ENCODE measurements around the gene GMCL1. TPM values are rescaled to one million over a fixed set of nuclear protein-coding genes. Genes with fewer than 3 reads are reported as not detected.
A peak's percentile ranks its signal among the peaks of the same experiment; 100 is the strongest.

GMCL1 gene
- total and polyA plus RNA-seq, 2 of the 13 experiments (the other 11 are each of a cell fraction or from before 2014, with no cell fraction given) = 18.7 to 24.0 TPM

DNA sequence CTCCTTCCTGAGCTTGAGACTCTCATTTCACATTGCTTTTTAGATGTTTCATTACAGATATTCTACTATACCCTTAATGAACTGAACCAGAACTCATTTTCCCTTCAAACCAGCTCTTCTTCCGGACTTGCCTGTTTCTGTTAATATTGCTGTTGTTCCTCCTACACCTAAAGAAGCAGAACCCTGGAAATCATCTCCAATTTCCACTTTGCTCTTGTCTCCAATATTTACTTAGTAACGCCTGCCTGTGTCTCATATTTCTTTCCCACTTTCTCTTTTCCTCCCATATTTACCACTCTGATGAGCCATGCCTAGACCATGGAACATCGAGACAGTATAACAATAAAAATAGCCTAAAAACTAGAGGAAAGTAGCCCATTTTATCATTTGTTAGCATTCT lies 17.9 kb upstream of the GMCL1 start (continued):
- TF ChIP-seq, protein P1, sequence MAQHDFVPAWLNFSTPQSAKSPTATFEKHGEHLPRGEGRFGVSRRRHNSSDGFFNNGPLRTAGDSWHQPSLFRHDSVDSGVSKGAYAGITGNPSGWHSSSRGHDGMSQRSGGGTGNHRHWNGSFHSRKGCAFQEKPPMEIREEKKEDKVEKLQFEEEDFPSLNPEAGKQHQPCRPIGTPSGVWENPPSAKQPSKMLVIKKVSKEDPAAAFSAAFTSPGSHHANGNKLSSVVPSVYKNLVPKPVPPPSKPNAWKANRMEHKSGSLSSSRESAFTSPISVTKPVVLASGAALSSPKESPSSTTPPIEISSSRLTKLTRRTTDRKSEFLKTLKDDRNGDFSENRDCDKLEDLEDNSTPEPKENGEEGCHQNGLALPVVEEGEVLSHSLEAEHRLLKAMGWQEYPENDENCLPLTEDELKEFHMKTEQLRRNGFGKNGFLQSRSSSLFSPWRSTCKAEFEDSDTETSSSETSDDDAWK (CRISPR knock-in tag; IDR thresholded peaks at IDR 0.05) = no peak
- TF ChIP-seq ZNF777 (CRISPR knock-in tag; IDR thresholded peaks at IDR 0.05) = no peak
- no peak for TF ChIP-seq TCF7 (IDR thresholded peaks at IDR 0.05; ENCODE audit: low read depth)
- TF ChIP-seq HNF1B (CRISPR knock-in tag; IDR thresholded peaks at IDR 0.05) = no peak
- no peak for TF ChIP-seq KMT2A (CRISPR knock-in tag; IDR thresholded peaks at IDR 0.05)

- Histone ChIP-seq H4K20me1 (ENCODE audit: insufficient read depth, low read length) (no peaks in the 10 kb centered on the region), H2AFZ (ENCODE audit: low read length) (no peak overlapping the region), H3K36me3 (replicated peaks in 1 of 2; ENCODE audit: control insufficient read depth in 1 of 2, insufficient read depth in 2 of 2, low read length in 2 of 2) (peaks cover 26 to 78% of the 10 kb centered on the region in 2 experiments), H3K27me3 (ENCODE audit: control insufficient read depth in 1 of 2, insufficient read depth in 2 of 2, low read length in 2 of 2) (no peaks in the 10 kb centered on the region), H3K9me3 (ENCODE audit: low read length) (no peaks in the 10 kb centered on the region), H3K79me2 (ENCODE audit: insufficient read depth, low read length) (no peaks in the 10 kb centered on the region), H3K4me2 (ENCODE audit: low read depth, low read length) (no peak overlapping the region), H3K4me1 (ENCODE audit: insufficient read depth, low read length) (peaks cover 14% of the 10 kb centered on the region), H3K27ac (ENCODE audit: extremely low read length, insufficient read depth, low read length) (peak overlapping the region; percentile 0), H3K4me3 (replicated peaks in 1 of 3; ENCODE audit: insufficient read depth in 1 of 3, low read depth in 2 of 3, low read length in 3 of 3) (no peak overlapping the region), H3K9ac (ENCODE audit: insufficient read depth, low read depth, low read length) (no peak overlapping the region)
- in situ Hi-C loops (cut with HindIII; ENCODE audit: extremely low pct_ligation_motif_present, low pct_unique_long_range_greater_than_20kb) = loop anchor here (5.0 to 10.0 kb wide), 2 partner anchors 93 to 251 kb away; no protein-coding TSS in a partner anchor
- DNase-seq (ENCODE audit: low spot score) (no peak), ATAC-seq (no peak), FAIRE-seq (no peak)
- intact Hi-C loops (cut with micrococcal nuclease; ENCODE audit: unreplicated experiment) = loop anchor here (5.0 kb wide), 1 partner anchor 33 kb away; no protein-coding TSS in a partner anchor
- ChIA-PET POLR2A (interaction anchor here (0.7 to 3.2 kb wide), 2 partner anchors 74 to 91 kb away, joined by 3 to 31 read pairs; partner anchors contain the start of gene ANXA4), CTCF (ENCODE audit: low intra/inter-chr PET ratio, low total read pairs) (interaction anchor here (5.2 kb wide), 1 partner anchor 91 kb away, joined by 105 read pairs; no protein-coding TSS in a partner anchor)
- WGBS (ENCODE audit: low lambda C conversion rate) = 63% methylated on average over 1 of the region's 1 CpG
- BruUV-seq (replicated peaks) = no TSS peak
- TF ChIP-seq CCAR2 (optimal IDR thresholded peaks at IDR 0.05; ENCODE audit: low read depth, low read length) (no peak), PRDM10 (CRISPR knock-in tag; IDR thresholded peaks at IDR 0.05; ENCODE audit: low read depth) (no peak), PRPF4 (IDR thresholded peaks at IDR 0.05; ENCODE audit: low read depth, low read length, poor library complexity, severe bottlenecking) (no peak), HMGA1 (CRISPR knock-in tag; conservative IDR thresholded peaks at IDR 0.05) (no peak), ZNF788 (CRISPR knock-in tag; IDR thresholded peaks at IDR 0.05; ENCODE audit: borderline replicate concordance) (no peak), LBX2 (CRISPR knock-in tag; IDR thresholded peaks at IDR 0.05; ENCODE audit: borderline replicate concordance) (no peak), ZNF343 (CRISPR knock-in tag; IDR thresholded peaks at IDR 0.05) (no peak), ZMAT3 (CRISPR knock-in tag; conservative IDR thresholded peaks at IDR 0.05) (no peak), ZNF83 (CRISPR knock-in tag; IDR thresholded peaks at IDR 0.05; ENCODE audit: borderline replicate concordance) (no peak), ZNF614 (CRISPR knock-in tag; IDR thresholded peaks at IDR 0.05; ENCODE audit: borderline replicate concordance) (no peak)
- TF ChIP-seq, protein P2, sequence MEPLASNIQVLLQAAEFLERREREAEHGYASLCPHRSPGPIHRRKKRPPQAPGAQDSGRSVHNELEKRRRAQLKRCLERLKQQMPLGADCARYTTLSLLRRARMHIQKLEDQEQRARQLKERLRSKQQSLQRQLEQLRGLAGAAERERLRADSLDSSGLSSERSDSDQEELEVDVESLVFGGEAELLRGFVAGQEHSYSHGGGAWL (CRISPR knock-in tag; IDR thresholded peaks at IDR 0.05) = no peak
Measured at GRCh38 chr2:69815717-69816116, 13.7 kb upstream of the GMCL1 start.
